DMS 273 treated with DMSO at 0.1 percent for 48 hours (cell line): ENCODE measurements around the gene PRKCD.

Experiments used
- DNase-seq: peaks from one replicate; lab custom pipeline; 2025; lab: John Stamatoyannopoulos, UW

Gene PRKCD

DNA sequence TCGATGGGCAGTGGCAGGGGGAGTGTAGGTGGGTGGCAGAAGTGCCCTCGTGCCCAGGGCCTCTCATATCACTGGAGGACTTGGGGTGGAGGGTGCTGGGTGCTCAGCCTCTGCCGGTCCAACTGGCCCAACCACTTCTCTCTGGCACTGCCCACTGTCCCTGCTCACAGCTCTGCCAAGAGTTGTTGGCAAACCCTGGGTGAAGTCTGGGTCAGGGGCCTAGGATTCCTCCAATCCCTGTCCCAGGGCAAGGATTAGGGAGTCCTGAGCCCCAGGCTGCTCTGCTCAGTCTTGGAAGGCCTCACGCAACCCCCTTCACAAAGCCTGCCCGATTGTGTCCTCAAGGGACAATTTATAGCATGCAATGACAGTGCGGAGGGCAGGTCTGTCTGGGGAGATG, 5.2 kb upstream of the PRKCD start:
- DNase-seq = no peak

DNA sequence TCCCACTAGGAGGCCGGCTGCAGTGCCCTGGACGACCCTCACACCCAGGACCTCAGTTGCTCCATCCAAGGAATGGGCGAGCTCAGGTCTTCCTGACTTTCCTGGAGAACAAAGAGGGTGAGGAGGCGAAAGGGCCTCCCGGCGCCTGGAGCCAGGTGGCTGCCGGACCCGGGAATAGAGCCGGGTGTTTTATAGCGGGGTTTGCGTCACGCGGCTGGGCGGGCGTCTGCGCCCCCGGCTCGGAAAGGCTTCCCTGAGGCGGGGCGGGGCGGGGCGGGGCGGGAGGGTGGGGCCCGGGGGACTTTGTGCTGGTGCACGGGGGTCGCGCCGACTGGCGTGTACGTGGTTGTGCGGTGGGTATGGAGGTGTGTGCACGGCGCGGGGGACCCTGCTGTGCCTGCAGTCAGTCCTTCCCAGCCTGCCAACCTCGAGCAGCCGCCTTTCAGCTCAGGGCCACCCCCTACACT, 4.6 kb upstream of the PRKCD start:
- DNase-seq = no peak

DNA sequence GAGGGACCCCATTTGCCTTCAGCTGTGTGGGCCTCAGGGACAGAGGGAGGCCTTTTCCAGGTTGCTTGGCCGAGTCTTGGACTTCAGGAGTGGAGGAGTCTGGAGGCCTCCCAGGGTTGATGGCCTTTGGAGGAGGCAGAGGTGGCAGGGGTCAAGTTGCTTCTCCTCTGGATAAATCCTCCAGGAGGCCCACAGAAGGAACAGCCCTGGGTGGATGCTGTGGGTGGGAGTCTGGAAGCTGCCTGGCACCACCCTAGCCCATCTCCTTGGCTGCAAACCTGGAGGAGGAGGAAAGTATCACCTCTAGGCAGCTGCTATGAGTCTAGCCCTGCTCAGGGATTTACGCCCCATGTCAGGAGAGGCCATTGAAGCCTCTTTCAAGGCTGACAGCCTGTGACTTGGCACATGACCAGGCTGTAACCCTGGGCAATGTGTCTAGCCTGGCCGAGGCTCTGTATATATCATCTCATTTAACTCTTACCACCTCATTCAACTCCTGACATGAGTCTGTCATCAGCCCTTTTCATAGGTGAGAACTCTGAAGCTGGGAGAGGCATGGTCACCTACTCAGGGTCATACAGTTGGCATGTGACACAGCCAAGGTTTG, 2.9 kb upstream of the PRKCD start:
- no peak for DNase-seq

DNA sequence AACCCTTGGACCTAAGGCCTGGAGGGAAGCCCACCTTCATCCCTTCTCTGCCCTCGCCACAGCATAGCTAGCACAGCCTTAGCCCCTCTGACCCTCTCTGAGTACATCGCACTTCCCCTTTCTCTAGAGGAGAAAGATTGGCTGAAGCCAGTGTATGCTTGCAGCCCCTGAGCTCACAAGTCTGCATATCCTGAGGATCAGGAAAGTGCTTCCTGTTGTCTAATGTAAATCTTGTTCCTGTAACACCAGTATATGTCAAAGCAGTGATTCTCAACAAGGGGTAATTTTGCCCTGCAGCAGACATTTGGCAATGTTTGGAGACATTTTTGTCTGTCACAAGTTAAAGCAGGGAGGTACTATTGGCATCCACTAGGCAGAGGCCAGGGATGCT, 2.2 kb upstream of the PRKCD start:
- no peak for DNase-seq

DNA sequence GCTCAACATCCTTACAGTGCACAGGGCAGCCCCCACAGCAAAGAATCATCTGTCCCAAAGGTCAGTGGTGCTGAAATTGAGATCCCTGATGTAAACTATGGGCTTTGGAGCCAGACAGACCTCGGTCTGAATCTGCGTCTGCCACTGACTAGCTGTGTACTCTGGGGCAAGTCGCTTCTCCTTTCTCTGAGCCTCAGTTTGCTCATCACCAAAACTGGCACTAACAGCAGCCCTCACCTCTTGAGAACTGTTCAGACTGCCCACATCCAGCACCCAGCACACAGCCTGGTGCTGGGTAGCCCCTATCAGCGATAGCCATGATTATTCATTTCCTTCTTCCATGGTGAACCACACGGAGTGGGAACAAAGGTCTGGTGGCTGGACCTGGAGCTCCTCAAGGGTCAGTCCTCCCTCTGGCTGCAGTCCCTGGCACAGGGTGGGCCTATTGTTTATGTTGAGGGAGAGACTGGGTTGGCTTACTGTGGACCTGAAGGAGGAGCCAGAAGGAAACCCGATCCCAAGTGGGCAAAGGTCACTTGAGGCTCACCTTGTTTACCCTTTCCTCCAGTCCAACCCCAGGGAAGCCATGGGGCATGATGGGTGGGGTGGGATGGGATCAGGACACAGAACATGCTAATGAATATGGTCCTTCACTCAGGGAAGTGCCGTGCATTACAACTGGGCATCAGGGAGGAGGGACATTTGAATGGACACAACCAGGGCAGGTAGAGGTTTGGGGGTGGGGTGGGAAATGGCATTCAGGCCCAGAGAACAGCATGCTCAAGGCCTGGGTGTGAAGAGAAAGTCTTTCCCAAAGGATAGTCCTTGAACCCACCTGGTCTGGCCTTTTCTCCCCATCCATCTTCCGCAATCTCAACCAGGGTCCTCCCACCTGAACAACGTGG, 1.6 kb upstream of the PRKCD start:
- no peak for DNase-seq

DNA sequence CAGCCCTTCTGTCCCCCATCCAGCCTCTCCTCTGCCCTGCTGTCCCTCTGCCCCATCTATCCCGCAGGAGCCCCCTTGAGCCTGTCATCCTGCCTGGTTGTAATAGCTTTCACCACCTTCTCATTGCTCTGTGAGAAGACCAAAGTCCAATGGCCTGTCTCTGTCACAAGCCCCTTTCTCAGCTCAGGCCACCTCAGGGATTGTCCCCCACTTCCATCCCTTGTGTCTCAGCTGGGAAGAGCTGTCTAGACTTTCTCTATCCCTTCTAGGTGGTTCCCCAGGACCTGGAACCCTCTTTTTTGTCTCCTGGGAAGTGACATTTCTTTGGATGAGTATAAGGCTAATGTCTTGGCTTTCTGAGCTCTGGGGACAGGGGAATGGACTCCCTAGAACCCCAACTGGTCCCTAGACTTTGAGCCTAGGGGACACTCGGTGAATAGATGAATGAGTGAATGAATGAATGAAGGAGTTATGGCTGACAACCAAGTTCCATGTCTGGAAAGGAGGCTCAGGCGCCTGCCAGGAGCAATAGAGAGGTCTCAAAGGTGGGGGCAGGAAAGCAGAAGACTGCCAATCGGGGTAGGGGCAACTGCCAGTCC, 849 bp upstream of the PRKCD start:
- DNase-seq = no peak

DNA sequence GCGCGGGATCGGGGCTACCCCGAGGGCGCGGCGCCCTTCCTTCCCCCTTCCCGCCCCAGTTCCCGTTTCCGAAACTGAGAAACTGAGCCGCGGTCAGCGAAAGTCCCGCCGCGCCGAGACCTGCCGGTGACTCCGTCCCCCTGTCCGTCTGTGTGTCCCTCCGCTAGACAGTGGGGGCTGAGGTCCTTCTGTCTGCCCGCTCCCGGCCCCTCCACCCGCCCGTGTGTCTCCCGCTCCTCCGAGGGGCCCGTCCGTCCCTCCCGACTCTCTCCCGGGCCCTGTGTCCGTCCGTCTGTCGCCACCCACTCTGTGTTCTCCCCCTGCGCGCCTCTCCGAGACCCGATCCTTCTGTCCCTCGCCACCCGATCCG, 426 bp downstream of the PRKCD start:
- no peak for DNase-seq

DNA sequence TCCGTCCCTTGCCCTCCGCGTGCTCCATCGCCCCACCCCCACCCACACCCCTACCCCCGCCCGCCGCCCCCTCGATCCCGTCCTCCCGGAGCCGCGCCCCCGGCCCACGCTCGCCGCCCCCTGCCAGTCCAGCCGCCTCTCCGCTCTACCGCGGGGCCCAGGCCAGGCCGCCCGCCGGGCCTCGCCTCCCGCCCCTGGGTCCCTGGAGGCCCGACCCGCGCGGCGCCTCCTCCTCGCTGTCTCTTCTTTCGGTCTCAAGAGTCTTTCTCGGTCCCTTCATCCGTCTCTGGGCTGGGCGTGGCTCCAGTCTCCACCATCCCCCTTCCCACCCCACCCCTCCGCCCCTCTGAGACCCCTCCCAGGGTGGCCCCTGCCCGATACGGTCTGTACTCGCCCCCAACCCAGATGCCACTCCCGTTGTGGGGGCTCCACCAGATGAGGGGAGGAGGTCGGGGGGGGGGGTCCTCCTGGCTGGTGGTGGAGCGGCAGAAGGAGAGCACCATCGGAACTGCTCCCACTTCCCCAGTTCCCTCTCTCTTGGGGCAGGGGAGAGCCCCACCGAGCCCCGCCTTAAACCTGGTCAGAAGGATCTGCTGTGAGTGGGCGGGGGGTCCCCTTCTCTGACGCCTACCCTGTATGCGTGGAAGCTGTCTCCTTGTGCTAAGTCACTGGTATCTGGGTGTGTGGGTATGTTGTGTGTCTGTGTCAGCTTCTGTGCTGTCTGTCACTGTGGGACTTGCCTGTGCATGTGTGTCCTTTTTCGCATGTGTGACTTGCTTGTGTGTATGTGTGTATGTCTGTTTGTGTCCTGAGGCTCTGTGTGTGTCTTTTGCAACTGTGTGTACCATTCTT, 1.0 kb downstream of the PRKCD start:
- DNase-seq = no peak

DNA sequence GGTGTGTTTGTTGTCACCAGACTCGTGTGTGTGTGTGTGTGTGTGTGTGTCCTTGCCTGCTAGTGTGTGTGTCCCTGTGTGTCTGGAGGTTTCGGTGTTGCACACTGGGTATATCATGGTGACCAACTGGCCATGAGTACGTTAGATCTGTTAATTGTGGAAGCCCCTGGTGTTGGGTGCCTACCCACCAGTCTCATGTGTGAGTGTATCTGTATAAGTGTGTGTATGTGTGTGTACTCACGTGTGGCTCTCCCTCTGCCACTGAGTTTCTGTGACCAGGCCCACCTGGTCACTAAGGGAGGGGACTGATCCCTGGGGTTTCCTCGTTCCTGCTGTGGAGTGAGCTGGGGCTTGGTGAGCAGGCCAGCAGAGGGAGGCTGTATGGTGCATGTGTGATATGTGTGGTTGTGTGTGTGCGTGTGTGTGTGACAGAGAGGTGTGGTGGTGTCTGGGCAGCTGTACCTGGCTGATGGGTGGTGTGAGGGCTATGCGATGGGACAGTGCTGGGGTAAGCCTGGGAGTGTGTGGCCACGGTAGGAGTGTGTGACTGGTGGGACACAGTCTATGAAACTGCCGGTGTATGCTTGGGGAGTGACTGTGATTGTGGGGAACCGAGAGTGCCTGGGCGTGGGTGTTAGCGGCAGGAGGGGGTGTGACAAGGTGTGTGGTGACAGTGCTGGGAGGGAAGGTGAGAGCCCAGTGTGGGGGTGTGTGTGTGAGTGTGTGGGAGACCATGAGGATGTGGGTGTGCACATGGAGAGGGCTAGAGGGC, 1.8 kb downstream of the PRKCD start:
- DNase-seq = no peak

DNA sequence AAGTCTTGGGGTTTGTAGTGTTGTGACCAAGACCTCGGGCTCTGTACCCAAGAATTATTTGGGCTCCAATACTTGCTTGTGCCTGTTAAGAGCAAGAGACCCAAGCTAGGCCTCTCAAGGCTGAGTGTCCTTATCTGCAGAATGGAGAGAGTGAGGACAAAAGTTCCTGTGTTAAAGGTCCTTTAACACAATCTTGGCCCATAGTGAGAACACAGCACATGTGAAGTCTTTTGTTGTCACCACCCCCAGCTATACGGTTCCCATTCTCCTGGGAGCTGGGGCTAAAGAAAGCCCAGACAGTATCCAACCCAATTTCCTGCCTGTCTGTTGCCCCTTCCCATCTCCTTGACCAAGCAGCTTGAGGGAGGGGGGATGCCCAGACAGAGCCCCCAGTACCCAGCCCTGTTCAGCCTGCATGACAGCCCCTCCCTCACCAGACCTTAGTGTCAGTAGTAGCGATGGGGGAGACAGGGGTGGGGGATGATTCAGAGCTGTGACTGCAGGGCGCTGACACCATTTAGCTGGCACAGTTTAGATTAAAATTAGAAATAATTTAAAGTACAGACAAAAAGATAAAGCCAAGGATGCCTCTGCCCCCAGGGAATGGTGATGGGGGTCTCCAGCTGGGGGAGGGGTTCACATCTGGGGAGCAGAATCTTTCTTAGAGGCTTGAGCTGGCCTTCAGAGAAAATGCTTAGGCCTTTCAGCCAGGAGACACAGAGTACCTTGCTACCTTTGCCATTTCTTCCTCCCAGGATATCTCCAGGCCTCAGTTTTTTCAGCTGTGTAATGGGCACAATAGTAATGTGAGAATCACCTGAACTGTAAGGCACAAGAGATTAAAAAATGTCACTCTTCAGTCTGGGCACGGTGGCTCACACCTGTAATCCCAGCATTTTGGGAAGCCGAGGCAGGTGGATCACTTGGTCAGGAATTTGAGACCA, 2.7 kb downstream of the PRKCD start:
- DNase-seq = no peak

DNA sequence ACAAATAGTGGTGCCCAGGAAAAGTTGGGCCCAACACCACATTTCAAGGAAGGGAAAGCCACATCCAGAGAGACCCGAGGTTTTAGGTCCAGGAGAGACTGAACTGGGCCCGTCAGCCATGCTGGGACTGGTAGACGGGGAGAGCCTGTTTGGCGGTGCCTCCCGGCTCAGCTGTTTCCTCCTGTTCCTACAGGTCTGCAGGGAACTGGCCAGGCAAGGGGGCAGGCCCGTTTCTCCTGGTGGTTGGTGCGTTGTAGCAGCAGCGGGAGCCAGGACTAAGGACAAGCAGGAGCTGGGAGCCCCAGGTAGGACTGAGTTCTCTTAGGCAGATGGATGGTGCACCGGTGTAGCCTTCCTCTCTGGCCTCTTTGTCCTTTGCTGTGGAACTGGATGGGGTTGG, 3.9 kb downstream of the PRKCD start:
- no peak for DNase-seq

DNA sequence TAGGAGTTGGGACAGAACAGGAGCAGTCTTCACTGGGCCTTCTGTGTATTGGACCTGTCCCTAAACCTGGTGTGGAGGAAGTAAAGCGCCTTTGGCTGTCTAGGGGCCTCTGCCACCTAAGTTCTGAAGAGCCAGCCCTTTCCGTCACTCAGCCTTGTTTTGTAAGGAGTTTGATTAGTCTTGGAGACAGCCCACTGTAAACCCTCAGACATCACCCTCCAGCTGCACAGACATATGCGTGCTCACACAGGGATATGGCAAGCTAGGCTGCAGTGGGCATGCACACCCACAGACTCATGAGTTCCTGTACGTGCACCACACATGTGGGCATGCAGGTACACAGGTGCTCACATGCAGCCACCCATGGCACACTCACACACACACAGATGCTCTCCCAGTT, 5.2 kb downstream of the PRKCD start:
- no peak for DNase-seq

DNA sequence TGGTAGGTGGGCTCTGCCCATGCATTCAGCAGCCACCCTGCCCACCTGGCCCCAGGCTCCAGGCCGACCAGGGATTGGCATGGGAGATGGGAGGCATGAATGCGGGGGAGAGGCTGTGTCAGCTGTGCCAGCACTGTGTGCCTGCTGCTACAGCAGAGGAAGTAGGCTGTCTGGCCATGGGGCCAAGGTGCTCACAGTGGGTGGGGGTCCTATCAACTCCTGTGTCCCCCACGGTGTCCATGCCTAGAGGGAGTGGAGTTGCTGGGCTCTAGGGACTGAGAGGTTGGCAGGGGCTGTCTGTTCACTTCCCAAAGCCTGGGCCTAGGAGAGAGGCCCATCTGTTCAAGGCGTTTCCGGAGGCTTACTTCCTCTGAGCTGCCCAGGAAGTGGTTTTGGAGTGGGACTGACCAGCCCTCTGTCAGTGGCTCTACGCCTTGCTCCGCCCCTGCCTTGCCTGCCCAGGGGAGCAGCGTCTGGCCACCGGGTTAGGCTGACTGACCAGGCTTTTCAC, 5.8 kb downstream of the PRKCD start:
- no peak for DNase-seq

DNA sequence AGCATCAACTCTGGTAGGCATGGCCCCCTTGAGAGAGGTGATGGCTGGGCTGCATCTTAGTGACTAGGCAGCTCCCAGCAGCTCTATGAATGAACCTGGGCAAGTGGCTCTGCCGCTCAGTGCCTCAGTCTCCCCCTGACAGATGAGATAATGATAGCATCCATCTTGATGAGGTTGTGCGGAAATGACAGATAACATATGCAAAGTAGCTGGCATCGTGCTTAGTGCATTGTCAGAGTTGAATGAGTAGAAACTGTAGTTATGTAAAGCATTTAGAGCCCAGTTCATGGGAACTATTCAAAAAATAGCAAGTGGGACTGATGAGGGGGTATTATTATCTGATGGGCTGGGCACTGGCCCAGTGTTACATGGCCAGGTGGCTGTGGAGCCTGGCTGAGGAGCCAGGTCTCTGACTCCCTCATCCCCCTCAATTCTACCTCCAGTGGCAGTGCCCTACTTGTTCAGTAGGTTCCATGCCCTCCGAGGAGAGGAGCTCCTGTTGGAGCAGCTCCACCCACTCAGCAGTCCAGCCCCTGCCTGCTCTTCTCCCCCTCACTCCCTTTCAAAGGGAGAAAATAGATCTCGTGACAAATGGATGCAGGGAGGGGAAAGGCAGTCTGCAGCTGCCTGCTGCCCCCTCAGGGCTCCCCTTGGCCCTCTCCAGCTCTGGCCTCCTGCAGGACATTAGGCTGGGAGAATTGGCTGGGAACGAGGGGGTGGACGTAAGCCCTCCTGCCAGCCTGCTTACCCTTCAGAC, 6.6 kb downstream of the PRKCD start:
- no peak for DNase-seq

DNA sequence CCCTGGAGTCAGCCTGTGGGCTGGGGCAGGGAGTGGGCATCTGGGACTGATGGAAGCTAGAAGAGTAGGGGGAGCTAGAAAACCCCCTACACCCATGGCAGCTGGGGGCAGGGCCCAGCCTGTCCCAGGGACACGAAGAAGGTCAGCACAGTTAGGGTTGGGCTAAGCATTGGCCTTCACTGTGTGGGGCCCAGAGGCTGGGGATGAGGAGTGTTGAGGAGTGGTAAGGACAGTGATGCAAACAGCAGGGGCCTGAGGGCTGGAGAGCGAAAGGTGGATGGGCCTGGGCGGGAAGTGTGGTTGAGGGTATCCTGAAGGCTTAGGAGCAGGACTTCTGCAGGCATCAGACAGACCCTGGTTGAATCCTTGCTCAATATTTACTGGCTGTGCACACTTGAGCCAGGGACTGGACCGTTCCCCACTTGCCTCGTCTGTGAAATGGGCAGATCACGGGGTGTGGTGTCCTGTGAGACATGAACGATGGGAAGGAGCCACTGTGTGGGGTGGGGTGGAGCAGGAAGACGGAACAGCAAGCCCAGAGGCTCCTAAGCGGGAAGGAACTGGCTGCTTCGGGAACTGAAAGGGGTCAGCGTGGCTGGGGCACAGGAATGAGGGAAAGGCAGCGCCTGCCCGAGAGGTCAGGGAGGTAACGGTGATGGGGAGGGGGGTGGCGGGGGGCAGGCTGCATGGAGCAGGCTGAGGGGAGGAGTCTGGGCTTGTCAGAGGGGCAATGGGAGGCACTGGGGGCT, 7.3 kb downstream of the PRKCD start:
- no peak for DNase-seq

DNA sequence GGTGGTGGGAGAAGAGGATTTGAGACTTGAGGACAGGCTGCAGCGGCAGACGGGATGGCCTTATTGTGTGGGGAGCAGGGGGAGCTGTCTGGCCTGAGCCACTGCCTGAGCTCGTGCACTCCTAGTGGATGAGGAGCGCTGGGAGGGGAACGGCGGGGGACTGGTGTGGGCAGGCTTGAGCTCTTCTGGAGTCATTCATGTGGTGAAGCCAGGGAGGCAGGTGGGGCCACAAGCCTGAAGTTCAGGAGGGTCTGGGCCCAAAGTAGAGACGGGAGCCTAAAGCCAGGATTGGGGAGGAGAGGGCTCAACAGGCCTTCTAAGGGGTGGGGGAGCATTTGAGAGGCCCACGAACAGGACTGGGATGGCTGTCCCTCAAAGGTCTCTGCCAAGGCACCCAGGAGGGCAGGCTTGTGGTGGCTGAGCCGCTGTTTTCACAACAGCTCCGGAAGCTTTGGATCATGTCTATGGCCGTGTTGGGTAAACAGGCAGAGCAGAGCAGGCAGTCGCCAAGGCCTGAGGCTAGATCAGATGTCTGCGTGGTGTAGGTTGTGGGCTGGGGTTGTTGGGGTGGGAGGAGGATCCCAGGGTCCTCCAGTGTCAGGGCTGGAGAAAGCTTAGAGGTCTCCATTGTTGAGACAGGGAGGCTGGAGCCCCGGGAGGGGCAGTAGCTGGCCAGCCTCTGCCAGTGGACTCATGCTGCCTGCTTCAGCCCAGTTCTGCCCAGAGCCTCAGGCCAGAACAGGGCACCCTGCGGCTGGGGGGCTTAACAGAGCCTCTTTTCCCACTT, 8.2 kb downstream of the PRKCD start:
- no peak for DNase-seq

DNA sequence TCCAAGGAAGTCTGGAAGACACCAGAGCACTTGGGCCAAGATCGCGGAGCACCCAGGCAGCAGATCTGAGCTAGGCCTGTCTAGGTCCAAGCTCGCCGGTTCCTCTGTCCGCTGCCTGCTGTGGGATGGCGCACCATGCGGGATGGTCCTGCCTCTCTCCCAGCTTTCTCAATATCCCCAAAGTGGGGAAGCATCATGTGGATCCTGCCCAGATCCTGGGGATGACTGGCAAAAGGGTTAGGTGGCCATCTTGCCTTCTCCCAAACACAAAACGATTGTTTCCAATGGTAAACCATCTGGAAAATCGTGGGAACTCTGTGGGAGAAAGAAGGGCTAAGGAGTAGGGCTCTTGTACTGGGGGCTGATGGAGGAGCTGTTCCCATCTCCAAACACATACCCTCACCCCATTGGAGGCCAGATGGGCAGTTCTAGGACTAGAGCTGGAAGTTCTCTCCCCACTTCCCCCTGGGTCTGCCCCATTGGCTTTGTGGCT, 8.9 kb downstream of the PRKCD start:
- DNase-seq = no peak
